ENCODE measurements around the gene HK1. TPM values are rescaled to one million over a fixed set of nuclear protein-coding genes. Genes with fewer than 3 reads are reported as not detected.
"Not testable (repeated sequence)": the region's sequence is repeated elsewhere in the genome, so short reads cannot be mapped to it uniquely, and the experiment has no call there.

HK1 gene
- total RNA-seq, 4 donors from 2014 or later: 27.3 to 54.0 (median 30.1) TPM

- Histone ChIP-seq H3K27me3 (no peaks in the 10 kb centered on the region), H3K9me3 (peaks cover 0 to 4% (median 0%) of the 10 kb centered on the region in 4 donors), H3K27ac (no peak overlapping the region), H3K36me3 (peaks cover 0 to 17% (median 0%) of the 10 kb centered on the region in 3 donors), H3K4me1 (peaks cover 0 to 7% (median 2%) of the 10 kb centered on the region in 4 donors), H3K4me3 (no peak overlapping the region)
- no peak for TF ChIP-seq CTCF (IDR thresholded peaks at IDR 0.05)
- 78 to 85% methylated on average over 10 to 14 of the region's 14 CpGs for WGBS, 2 donors
- DNase-seq (ENCODE audit: low spot score in 2 of 2): no peak
These were observed 31.5 kb upstream of the HK1 start for GRCh38 chr10:69246581-69247312.

- WGBS, 2 donors: 95 to 97% methylated on average over 13 of the region's 13 CpGs
These were observed 31.0 kb upstream of the HK1 start for GRCh38 chr10:69247313-69247710.

GRCh38 chr10:69248117-69248730 lies 30.1 kb upstream of the HK1 start:
- Histone ChIP-seq H3K36me3 (peaks cover 0 to 18% (median 0%) of the 10 kb centered on the region in 3 donors), H3K27ac (no peak overlapping the region), H3K9me3 (peaks cover 0 to 4% (median 0%) of the 10 kb centered on the region in 4 donors), H3K4me1 (no peaks in the 10 kb centered on the region), H3K27me3 (no peaks in the 10 kb centered on the region), H3K4me3 (no peak overlapping the region)
- WGBS, 2 donors: 75 to 80% methylated on average over 23 to 24 of the region's 24 CpGs
- TF ChIP-seq POLR2A (IDR thresholded peaks at IDR 0.05): no peak
- TF ChIP-seq CTCF (IDR thresholded peaks at IDR 0.05): no peak
- TF ChIP-seq EP300 (IDR thresholded peaks at IDR 0.05): no peak
- DNase-seq (ENCODE audit: low spot score in 2 of 2): no peak

More at GRCh38 chr10:69247313-69247710, 31.0 kb upstream of the HK1 start:
- no peak for DNase-seq (ENCODE audit: low spot score in 2 of 2)
- Histone ChIP-seq H3K27me3 (no peaks in the 10 kb centered on the region), H3K27ac (no peak overlapping the region), H3K9me3 (peaks cover 0 to 4% (median 0%) of the 10 kb centered on the region in 4 donors), H3K36me3 (peaks cover 0 to 18% (median 0%) of the 10 kb centered on the region in 3 donors), H3K4me3 (no peak overlapping the region), H3K4me1 (peaks cover 0 to 2% (median 0%) of the 10 kb centered on the region in 4 donors)
- TF ChIP-seq CTCF (IDR thresholded peaks at IDR 0.05) (no peak), EP300 (IDR thresholded peaks at IDR 0.05) (no peak), POLR2A (IDR thresholded peaks at IDR 0.05) (no peak)

GRCh38 chr10:69250041-69250440 lies 28.3 kb upstream of the HK1 start:
- peaks cover 0 to 18% (median 0%) of the 10 kb centered on the region in 3 donors for H3K36me3 ChIP-seq
- no peak overlapping the region for H3K4me3 ChIP-seq
- WGBS, 2 donors: 89 to 93% methylated on average over 11 to 14 of the region's 14 CpGs
- no peak overlapping the region for H3K27ac ChIP-seq
- H3K9me3 ChIP-seq: peaks cover 0 to 4% (median 0%) of the 10 kb centered on the region in 4 donors
- no peaks in the 10 kb centered on the region for H3K4me1 ChIP-seq
- no peak for DNase-seq (ENCODE audit: low spot score in 2 of 2)
- H3K27me3 ChIP-seq: no peaks in the 10 kb centered on the region
- TF ChIP-seq POLR2A (IDR thresholded peaks at IDR 0.05): no peak
- no peak for TF ChIP-seq CTCF (IDR thresholded peaks at IDR 0.05)
- TF ChIP-seq EP300 (IDR thresholded peaks at IDR 0.05): no peak

GRCh38 chr10:69251417-69251816 lies 26.9 kb upstream of the HK1 start:
- WGBS, 2 donors: 98% methylated on average over 2 of the region's 2 CpGs
- not testable (repeated sequence) for H3K4me3 ChIP-seq

More at GRCh38 chr10:69251417-69251816, 26.9 kb upstream of the HK1 start:
- not testable (repeated sequence) for DNase-seq (ENCODE audit: low spot score in 2 of 2); H3K27ac ChIP-seq; H3K9me3 ChIP-seq; H3K27me3 ChIP-seq; H3K4me1 ChIP-seq
- peaks cover 0 to 18% (median 0%) of the 10 kb centered on the region in 3 donors for H3K36me3 ChIP-seq

Measured in tibial nerve (tissue), 4 donors.